DND-41 (cell line): ENCODE results near the gene ALDH16A1.

Experiments used
- CTCF ChIP-seq: IDR thresholded peaks from 2 replicates; pipeline ENCODE4 v1.5.1; 2012; ENCODE audit warnings: borderline replicate concordance, low read length, moderate library complexity, mild to moderate bottlenecking; ENCODE audit not compliant: poor library complexity, severe bottlenecking; ENCODE audit errors: extremely low read depth
- EZH2 ChIP-seq: IDR thresholded peaks from 3 replicates; pipeline ENCODE4 v1.6.1; 2012; ENCODE audit warnings: borderline replicate concordance, low read depth, mild to moderate bottlenecking, moderate library complexity, low read length, inconsistent platforms; ENCODE audit not compliant: severe bottlenecking

DNA sequence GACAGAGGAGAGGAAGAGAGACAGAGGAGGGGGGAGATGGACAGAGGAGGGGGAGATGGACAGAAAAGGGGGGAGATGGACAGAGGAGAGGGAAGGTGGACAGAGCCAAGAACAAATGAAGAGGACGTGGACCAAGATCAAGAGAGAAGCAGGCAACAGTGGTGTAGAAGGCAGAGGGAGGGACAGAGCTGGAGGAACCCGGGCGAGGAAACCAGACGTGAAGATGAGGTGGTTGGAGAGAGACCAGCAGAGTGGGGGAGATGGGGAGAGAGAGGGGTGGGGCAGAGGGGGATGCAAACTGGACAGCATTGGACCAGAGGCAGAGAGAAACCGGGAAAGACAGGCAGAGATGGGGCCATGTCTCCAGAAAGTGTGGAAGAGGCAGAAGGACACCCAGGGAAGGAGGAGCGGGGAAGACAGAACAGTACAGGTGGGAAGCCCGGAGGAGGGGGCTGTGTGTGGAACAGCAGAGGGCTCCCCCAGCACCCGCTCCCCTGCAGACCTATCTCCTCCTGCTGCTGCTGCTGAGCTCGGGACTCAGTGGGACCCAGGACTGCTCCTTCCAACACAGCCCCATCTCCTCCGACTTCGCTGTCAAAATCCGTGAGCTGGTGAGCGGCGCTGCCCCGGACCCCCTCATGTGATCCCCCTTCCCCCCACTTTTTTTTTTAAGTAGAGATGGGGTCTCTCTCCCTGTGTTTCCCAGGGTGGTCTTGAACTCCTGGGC, 22.3 kb downstream of the ALDH16A1 start:
- TF ChIP-seq EZH2 (no peak), CTCF (no peak)
